ENCODE measurements around the gene PATE3.

- TF ChIP-seq, protein P1, sequence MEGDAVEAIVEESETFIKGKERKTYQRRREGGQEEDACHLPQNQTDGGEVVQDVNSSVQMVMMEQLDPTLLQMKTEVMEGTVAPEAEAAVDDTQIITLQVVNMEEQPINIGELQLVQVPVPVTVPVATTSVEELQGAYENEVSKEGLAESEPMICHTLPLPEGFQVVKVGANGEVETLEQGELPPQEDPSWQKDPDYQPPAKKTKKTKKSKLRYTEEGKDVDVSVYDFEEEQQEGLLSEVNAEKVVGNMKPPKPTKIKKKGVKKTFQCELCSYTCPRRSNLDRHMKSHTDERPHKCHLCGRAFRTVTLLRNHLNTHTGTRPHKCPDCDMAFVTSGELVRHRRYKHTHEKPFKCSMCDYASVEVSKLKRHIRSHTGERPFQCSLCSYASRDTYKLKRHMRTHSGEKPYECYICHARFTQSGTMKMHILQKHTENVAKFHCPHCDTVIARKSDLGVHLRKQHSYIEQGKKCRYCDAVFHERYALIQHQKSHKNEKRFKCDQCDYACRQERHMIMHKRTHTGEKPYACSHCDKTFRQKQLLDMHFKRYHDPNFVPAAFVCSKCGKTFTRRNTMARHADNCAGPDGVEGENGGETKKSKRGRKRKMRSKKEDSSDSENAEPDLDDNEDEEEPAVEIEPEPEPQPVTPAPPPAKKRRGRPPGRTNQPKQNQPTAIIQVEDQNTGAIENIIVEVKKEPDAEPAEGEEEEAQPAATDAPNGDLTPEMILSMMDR (IDR thresholded peaks at IDR 0.05) = no peak
- no peak for TF ChIP-seq POLR2A (IDR thresholded peaks at IDR 0.05)
These were observed 15.0 kb upstream of the PATE3 start for GRCh38 chr11:125772834-125773505.

All from tibial nerve (tissue), 3 donors.